MM.1S (cell line): ENCODE data around the gene SLC6A3.

Experiments used
- DNase-seq: peaks from one replicate; pipeline ENCODE4 v3.0.0-alpha.2; 2015
- H2AFZ ChIP-seq: fragments of 300-600 bp; sonication (generic); 2 replicates; pipeline ENCODE4 v1.6.0; 2016; ENCODE audit warnings: antibody characterized with exemption, low read length
- H3F3A ChIP-seq: fragments of 300-600 bp; sonication (generic); 2 replicates; pipeline ENCODE4 v1.6.1; 2016; ENCODE audit warnings: mild to moderate bottlenecking, antibody characterized with exemption, low read length, moderate library complexity, mixed read lengths; ENCODE audit not compliant: insufficient read depth
- H3K27ac ChIP-seq: fragments of 300-600 bp; sonication (generic); 2 replicates; pipeline ENCODE4 v1.5.1; 2016; ENCODE audit warnings: mild to moderate bottlenecking, low read length
- H3K27me3 ChIP-seq: fragments of 300-600 bp; sonication (generic); replicated peaks from 2 replicates; pipeline ENCODE4 v1.6.0; 2016; ENCODE audit warnings: low read length; ENCODE audit not compliant: insufficient read depth
- H3K36me3 ChIP-seq: fragments of 300-600 bp; sonication (generic); replicated peaks from 2 replicates; pipeline ENCODE4 v1.6.1; 2016; ENCODE audit warnings: mild to moderate bottlenecking, low read length, mixed read lengths; ENCODE audit not compliant: insufficient read depth
- H3K4me1 ChIP-seq: fragments of 300-600 bp; sonication (generic); 2 replicates; pipeline ENCODE4 v1.6.1; 2016; ENCODE audit warnings: low read length, mixed read lengths
- H3K4me2 ChIP-seq: fragments of 300-600 bp; sonication (generic); 2 replicates; pipeline ENCODE4 v1.6.0; 2016; ENCODE audit warnings: low read depth, low read length
- H3K4me3 ChIP-seq: fragments of 300-600 bp; sonication (generic); 2 replicates; pipeline ENCODE4 v1.5.1; 2016; ENCODE audit warnings: low read length, mixed read lengths
- H3K79me2 ChIP-seq: fragments of 300-600 bp; sonication (generic); 2 replicates; pipeline ENCODE4 v1.6.1; 2016; ENCODE audit warnings: mixed run types, low read length, mixed read lengths
- H3K9ac ChIP-seq: fragments of 300-600 bp; sonication (generic); 2 replicates; pipeline ENCODE4 v1.6.1; 2016; ENCODE audit warnings: low read length, mixed read lengths
- H3K9me2 ChIP-seq: fragments of 300-600 bp; sonication (generic); replicated peaks from 2 replicates; pipeline ENCODE4 v1.6.1; 2016; ENCODE audit warnings: mild to moderate bottlenecking, low read length, mixed read lengths; ENCODE audit not compliant: insufficient read depth
- H3K9me3 ChIP-seq: fragments of 300-600 bp; sonication (generic); replicated peaks from 2 replicates; pipeline ENCODE4 v1.6.1; 2016; ENCODE audit warnings: mild to moderate bottlenecking, low read length, mixed read lengths; ENCODE audit not compliant: insufficient read depth
- H4K20me1 ChIP-seq: fragments of 300-600 bp; sonication (generic); 2 replicates; pipeline ENCODE4 v1.6.1; 2016; ENCODE audit warnings: mild to moderate bottlenecking, low read length, moderate library complexity, mixed read lengths; ENCODE audit not compliant: insufficient read depth
- CTCF ChIP-seq: fragments of 300-600 bp; sonication (generic); IDR thresholded peaks from 2 replicates; pipeline ENCODE4 v1.5.1; 2016; ENCODE audit warnings: antibody characterized with exemption, low read length, mixed read lengths
- EZH2 ChIP-seq: fragments of 300-600 bp; sonication (generic); optimal IDR thresholded peaks from 2 replicates; pipeline ENCODE3; 2017; ENCODE audit warnings: low read depth, mild to moderate bottlenecking, antibody characterized with exemption, low read length, mixed read lengths
- EZH2phosphoT487 ChIP-seq: fragments of 300-600 bp; sonication (generic); IDR thresholded peaks from 2 replicates; pipeline ENCODE4 v1.6.1; 2018; ENCODE audit warnings: antibody characterized with exemption, low read length

SLC6A3 gene

GRCh38 chr5:1480217-1480616 lies 35.0 kb upstream of the SLC6A3 start:
- Histone ChIP-seq H2AFZ (no peak overlapping the region), H3K9me3 (no peaks in the 10 kb centered on the region), H3K4me1 (no peaks in the 10 kb centered on the region), H3K9ac (no peak overlapping the region), H3F3A (no peaks in the 10 kb centered on the region), H3K27ac (no peak overlapping the region), H3K27me3 (no peaks in the 10 kb centered on the region), H3K79me2 (peaks cover 22% of the 10 kb centered on the region), H3K4me3 (no peak overlapping the region), H3K4me2 (no peak overlapping the region), H3K36me3 (peaks cover 8% of the 10 kb centered on the region; the same call in 1 of the 2 replicates), H4K20me1 (no peaks in the 10 kb centered on the region), H3K9me2 (no peaks in the 10 kb centered on the region)
- no peak for DNase-seq
- TF ChIP-seq EZH2phosphoT487 = no peak
- no peak for TF ChIP-seq EZH2
- no peak for TF ChIP-seq CTCF

- DNase-seq = no peak
- no peak overlapping the region for H3K4me2 ChIP-seq
- H3K27ac ChIP-seq = no peak overlapping the region
- TF ChIP-seq CTCF (peak; percentile 57), EZH2 (no peak)
- no peaks in the 10 kb centered on the region for H3K9me3 ChIP-seq
- no peaks in the 10 kb centered on the region for H3K9me2 ChIP-seq
- no peaks in the 10 kb centered on the region for H3K4me1 ChIP-seq
- no peak overlapping the region for H3K4me3 ChIP-seq
- H3K27me3 ChIP-seq = no peaks in the 10 kb centered on the region
- H3K79me2 ChIP-seq = peaks cover 17% of the 10 kb centered on the region
- H2AFZ ChIP-seq = no peak overlapping the region
- no peaks in the 10 kb centered on the region for H3F3A ChIP-seq
- no peaks in the 10 kb centered on the region for H4K20me1 ChIP-seq
- peaks cover 8% of the 10 kb centered on the region for H3K36me3 ChIP-seq
- no peak overlapping the region for H3K9ac ChIP-seq
These were observed 34.4 kb upstream of the SLC6A3 start for GRCh38 chr5:1479581-1480188.

- Histone ChIP-seq H3F3A (no peaks in the 10 kb centered on the region), H3K27me3 (no peaks in the 10 kb centered on the region), H3K9me2 (no peaks in the 10 kb centered on the region), H2AFZ (no peak overlapping the region), H4K20me1 (no peaks in the 10 kb centered on the region), H3K9ac (no peak overlapping the region), H3K27ac (no peak overlapping the region), H3K9me3 (no peaks in the 10 kb centered on the region), H3K79me2 (peaks cover 12% of the 10 kb centered on the region), H3K4me1 (no peaks in the 10 kb centered on the region), H3K36me3 (peaks cover 8% of the 10 kb centered on the region), H3K4me3 (no peak overlapping the region), H3K4me2 (no peak overlapping the region)
- TF ChIP-seq CTCF (no peak), EZH2phosphoT487 (no peak), EZH2 (no peak)
- no peak for DNase-seq
These were observed 33.8 kb upstream of the SLC6A3 start for GRCh38 chr5:1479066-1479465.
